Stimulated activated CD8-positive, alpha-beta memory T cell treated with anti-CD3 and anti-CD28 coated beads, Interleukin-4, amount 100 ng/mL, for 48 hours (primary cell): ENCODE measurements around the gene NOXA1.

Source experiments
- DNase-seq: peaks from one replicate; pipeline ENCODE4 v3.0.0-alpha.2; 2020

The NOXA1 gene

GRCh38 chr9:137455359-137455991 lies 32.3 kb downstream of the NOXA1 start:
- DNase-seq: no peak

GRCh38 chr9:137456061-137456863 lies 33.1 kb downstream of the NOXA1 start:
- DNase-seq: no peak

GRCh38 chr9:137456864-137457405 lies 33.7 kb downstream of the NOXA1 start:
- DNase-seq: no peak

- no peak for DNase-seq
These were observed 34.4 kb downstream of the NOXA1 start for GRCh38 chr9:137457406-137458193.

- DNase-seq: no peak
These were observed 35.3 kb downstream of the NOXA1 start for GRCh38 chr9:137458194-137459151.

GRCh38 chr9:137459152-137459600 lies 36.0 kb downstream of the NOXA1 start, which contains the start of gene NSMF:
NSMF (minus strand) TSS chr9:137459334; CDS start chr9:137459102, 232 bp downstream.
- DNase-seq: peak; percentile 97

- DNase-seq: peak; percentile 49
These were observed 36.6 kb downstream of the NOXA1 start for GRCh38 chr9:137459601-137460362.

GRCh38 chr9:137460363-137461315 lies 37.4 kb downstream of the NOXA1 start:
- DNase-seq: no peak

- DNase-seq: no peak
These were observed 38.1 kb downstream of the NOXA1 start for GRCh38 chr9:137461316-137461662.

GRCh38 chr9:137461663-137462395 lies 38.6 kb downstream of the NOXA1 start:
- peak; percentile 92 for DNase-seq

GRCh38 chr9:137462396-137462985 lies 39.3 kb downstream of the NOXA1 start:
- DNase-seq: no peak

GRCh38 chr9:137462986-137463930 lies 40.1 kb downstream of the NOXA1 start:
- no peak for DNase-seq

GRCh38 chr9:137463931-137464290 lies 40.7 kb downstream of the NOXA1 start:
- DNase-seq: no peak

- DNase-seq: no peak
These were observed 41.3 kb downstream of the NOXA1 start for GRCh38 chr9:137464291-137464999.

- DNase-seq: no peak
These were observed 42.0 kb downstream of the NOXA1 start for GRCh38 chr9:137465000-137465719.

- no peak for DNase-seq
These were observed 42.7 kb downstream of the NOXA1 start for GRCh38 chr9:137465720-137466388.
